Measurements from ENCODE around the gene NNMT.

Gene NNMT

GRCh38 chr11:114263513-114264170 lies 32.6 kb upstream of the NNMT start:
- DNase-seq: no peak

- DNase-seq: no peak
Observed at GRCh38 chr11:114264381-114264780, 31.8 kb upstream of the NNMT start.

GRCh38 chr11:114265122-114265878 lies 30.9 kb upstream of the NNMT start:
- DNase-seq: no peak

GRCh38 chr11:114269498-114269897 lies 26.7 kb upstream of the NNMT start:
- DNase-seq: no peak

- DNase-seq: no peak
Observed at GRCh38 chr11:114270531-114271270, 25.5 kb upstream of the NNMT start.

GRCh38 chr11:114271316-114271715 lies 24.9 kb upstream of the NNMT start:
- DNase-seq: no peak

- DNase-seq: no peak
Observed at GRCh38 chr11:114272311-114272710, 23.9 kb upstream of the NNMT start.

GRCh38 chr11:114273071-114273470 lies 23.1 kb upstream of the NNMT start:
- no peak for DNase-seq

GRCh38 chr11:114273890-114274635 lies 22.1 kb upstream of the NNMT start:
- DNase-seq: no peak

GRCh38 chr11:114274637-114275036 lies 21.6 kb upstream of the NNMT start:
- DNase-seq: no peak

- no peak for DNase-seq
Observed at GRCh38 chr11:114275280-114275679, 20.9 kb upstream of the NNMT start.

- no peak for DNase-seq
Observed at GRCh38 chr11:114276077-114276476, 20.1 kb upstream of the NNMT start.

GRCh38 chr11:114277637-114278341 lies 18.4 kb upstream of the NNMT start:
- no peak for DNase-seq

- DNase-seq: no peak
Observed at GRCh38 chr11:114278342-114279065, 17.7 kb upstream of the NNMT start.

GRCh38 chr11:114279792-114280546 lies 16.2 kb upstream of the NNMT start:
- DNase-seq: no peak

GRCh38 chr11:114280696-114281095 lies 15.5 kb upstream of the NNMT start:
- DNase-seq: peak; percentile 26 to 37

- DNase-seq: no peak
Observed at GRCh38 chr11:114281388-114281956, 14.7 kb upstream of the NNMT start.

GRCh38 chr11:114282488-114282887 lies 13.7 kb upstream of the NNMT start:
- no peak for DNase-seq

GRCh38 chr11:114283422-114283821 lies 12.8 kb upstream of the NNMT start:
- DNase-seq: no peak

GRCh38 chr11:114284021-114284420 lies 12.2 kb upstream of the NNMT start:
- no peak for DNase-seq

- no peak for DNase-seq
Observed at GRCh38 chr11:114284914-114285313, 11.3 kb upstream of the NNMT start.
